HG02973 (cell line): Measurements from ENCODE around the gene GPR137.
A peak's percentile ranks its signal among the peaks of the same experiment; 100 is the strongest.
"Not testable (repeated sequence)": the region's sequence is repeated elsewhere in the genome, so short reads cannot be mapped to it uniquely, and the experiment has no call there.

Experiments used
- ATAC-seq: cut with Tn5 transposase; IDR thresholded peaks from one replicate; pipeline ENCODE4 v1.9.1; 2021; ENCODE audit warnings: moderate library complexity; ENCODE audit not compliant: unreplicated experiment

Gene GPR137

GRCh38 chr11:64299847-64300648 is 14.4 kb downstream of the GPR137 start, which contains the start of gene CATSPERZ:
TSS of gene CATSPERZ (plus strand) at chr11:64300358. CDS start at chr11:64300411, 53 bp downstream.
- ATAC-seq: no peak

DNA sequence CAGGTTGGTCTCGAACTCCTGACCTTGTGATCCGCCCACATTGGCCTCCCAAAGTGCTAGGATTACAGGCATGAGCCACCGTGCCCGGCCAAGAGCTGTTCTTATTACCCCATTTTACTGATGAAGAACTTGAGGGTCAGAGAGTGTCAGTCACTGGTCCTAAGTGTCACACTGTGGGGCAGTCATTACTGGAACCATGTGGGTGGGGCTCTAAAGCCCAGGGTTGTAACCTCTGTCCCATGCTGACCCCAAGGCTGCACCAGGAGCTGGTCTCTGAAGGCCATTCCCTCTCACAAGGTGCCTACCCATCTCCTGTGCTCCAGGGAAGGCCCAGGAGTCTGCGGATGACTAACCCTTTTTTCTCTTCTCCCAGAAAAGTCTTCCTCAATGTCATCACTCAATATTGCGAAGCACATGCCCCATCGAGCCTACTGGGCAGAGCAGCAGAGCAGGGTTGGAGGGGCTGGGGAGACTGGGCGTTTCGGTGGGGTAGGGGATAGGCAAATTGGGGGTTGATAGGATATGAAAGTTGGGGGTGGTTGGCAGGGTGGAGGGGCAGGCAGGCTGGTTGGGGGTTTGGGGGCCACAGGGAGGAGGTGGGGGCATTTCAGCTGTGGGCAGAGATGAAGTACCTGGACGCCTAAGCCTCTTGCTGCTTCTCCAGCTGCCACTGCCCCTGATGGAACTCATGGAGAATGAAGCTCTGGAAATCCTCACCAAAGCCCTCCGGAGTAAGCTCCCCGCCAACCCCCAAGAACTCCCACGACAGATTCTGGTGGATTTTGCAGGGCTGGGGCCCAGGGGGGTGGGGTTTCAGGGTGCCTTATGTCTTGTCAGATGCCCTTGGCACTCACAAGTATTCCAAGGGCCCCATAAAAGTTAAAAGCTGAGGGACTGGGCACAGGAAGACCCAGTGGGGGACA is 17.7 kb downstream of the GPR137 start:
- ATAC-seq: no peak

DNA sequence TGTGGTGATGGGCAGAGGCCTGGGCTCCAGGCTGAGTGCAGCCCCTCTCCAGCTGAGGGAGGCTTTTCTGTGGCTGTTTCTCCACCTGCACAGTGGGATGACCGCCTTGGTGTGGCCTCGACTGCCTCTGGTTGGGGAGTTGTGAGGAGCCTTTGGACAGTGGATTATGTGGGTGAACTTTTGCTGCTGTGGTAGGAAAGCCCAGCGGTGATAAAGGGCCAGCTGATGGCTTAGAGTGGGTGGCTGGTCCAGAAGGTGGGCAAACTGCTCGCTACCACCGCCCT is 18.3 kb downstream of the GPR137 start:
- ATAC-seq: no peak

GRCh38 chr11:64304316-64305072 is 18.8 kb downstream of the GPR137 start:
- peak; percentile 7 for ATAC-seq

GRCh38 chr11:64305075-64305690 is 19.5 kb downstream of the GPR137 start, which contains the start of gene ESRRA:
TSS of gene ESRRA (plus strand) at chr11:64305524. CDS start at chr11:64307180, 1,656 bp downstream.
- peak; percentile 61 for ATAC-seq

DNA sequence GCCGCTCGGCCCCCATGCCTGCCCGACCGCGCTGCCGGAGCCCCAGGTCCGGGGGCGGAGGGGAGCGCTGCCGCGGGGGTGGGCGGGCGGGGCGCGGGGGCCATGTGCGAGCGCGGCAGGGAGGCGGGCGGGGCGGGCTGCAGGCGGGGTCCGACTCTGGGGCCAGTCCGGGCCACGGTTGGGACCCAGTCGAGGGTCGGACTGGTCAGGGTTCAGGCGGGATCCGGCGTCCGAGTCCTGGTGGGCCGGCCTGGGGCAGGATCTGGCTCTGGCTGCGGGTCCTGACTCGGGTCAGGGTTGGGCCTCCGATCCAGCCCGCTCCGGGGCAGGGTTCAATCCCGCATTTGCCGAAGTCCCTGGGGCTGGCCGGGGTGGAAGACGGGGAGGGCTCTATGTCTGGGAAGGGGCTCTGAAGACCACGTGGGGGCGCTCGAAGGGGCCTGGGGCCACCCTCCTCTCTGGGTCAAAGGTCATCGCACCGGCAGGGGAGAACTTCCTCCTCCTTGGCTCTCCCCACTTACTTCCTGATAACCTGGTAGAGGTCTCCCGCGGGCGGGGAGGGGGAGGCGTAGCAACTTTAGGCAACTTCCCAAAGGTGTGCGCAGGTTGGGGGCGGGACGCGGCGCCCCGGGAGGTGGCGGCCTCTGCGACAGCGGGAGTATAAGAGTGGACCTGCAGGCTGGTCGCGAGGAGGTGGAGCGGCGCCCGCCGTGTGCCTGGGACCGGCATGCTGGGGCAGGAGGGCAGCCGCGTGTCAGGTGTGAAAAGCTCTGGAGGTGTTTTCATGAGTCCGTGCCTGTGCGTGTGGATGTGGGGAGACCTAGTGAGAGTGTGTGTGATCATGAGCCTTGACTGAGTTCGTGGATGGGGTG is 20.3 kb downstream of the GPR137 start:
- peak; percentile 16 for ATAC-seq

GRCh38 chr11:64306563-64306875 is 20.9 kb downstream of the GPR137 start:
- ATAC-seq: no peak

GRCh38 chr11:64306876-64307622 is 21.4 kb downstream of the GPR137 start:
- no peak for ATAC-seq

DNA sequence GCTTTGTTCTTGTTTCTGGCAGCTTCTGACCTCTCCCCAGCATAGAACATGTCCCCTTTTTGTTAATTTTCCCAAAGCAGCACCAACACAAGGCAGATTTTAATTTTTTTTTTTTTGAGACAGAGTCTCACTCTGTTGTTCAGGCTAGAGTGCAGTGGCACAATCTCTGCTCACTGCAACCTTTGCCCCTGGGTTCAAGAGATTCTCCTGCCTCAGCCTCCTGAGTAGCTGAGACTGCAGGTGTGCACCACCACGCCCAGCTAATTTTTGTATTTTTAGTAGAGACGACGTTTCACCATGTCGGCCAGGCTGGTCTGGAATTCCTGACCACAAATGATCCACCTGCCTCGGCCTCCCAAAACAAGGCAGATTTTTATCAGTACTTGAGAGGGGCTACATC is 22.1 kb downstream of the GPR137 start:
- ATAC-seq: not testable (repeated sequence)

- ATAC-seq: no peak
Measured at GRCh38 chr11:64312947-64313346, 27.3 kb downstream of the GPR137 start.

DNA sequence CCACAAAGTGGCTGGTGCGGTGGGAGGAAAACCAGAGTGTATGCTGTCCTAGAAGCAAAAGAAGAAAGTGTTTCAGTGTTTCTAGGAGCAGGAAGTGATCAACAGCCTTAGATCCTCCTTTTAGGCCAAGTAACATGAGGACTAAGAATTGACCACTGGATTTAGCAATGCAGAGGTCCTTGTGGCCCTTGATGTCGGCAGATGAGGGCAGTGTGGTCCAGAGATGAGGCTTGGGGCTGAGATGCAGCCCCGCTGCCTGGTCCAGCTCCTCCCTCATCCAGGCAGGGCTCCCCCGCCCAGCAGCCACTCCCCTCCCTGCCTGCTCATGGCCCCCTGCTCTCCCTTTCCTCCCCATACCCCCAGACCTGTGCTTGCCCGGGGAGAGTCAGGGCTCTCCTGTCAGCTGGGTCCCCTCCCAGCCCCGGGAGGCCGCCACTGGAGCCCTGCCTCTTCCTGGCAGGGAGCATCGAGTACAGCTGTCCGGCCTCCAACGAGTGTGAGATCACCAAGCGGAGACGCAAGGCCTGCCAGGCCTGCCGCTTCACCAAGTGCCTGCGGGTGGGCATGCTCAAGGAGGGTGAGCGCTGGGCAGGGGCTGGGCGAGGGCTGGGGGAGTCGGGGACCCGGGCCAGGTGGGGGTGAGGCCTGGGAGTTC is 28.0 kb downstream of the GPR137 start:
- ATAC-seq: no peak

GRCh38 chr11:64314146-64314804 is 28.6 kb downstream of the GPR137 start:
- no peak for ATAC-seq

- no peak for ATAC-seq
Measured at GRCh38 chr11:64314805-64315561, 29.3 kb downstream of the GPR137 start.

DNA sequence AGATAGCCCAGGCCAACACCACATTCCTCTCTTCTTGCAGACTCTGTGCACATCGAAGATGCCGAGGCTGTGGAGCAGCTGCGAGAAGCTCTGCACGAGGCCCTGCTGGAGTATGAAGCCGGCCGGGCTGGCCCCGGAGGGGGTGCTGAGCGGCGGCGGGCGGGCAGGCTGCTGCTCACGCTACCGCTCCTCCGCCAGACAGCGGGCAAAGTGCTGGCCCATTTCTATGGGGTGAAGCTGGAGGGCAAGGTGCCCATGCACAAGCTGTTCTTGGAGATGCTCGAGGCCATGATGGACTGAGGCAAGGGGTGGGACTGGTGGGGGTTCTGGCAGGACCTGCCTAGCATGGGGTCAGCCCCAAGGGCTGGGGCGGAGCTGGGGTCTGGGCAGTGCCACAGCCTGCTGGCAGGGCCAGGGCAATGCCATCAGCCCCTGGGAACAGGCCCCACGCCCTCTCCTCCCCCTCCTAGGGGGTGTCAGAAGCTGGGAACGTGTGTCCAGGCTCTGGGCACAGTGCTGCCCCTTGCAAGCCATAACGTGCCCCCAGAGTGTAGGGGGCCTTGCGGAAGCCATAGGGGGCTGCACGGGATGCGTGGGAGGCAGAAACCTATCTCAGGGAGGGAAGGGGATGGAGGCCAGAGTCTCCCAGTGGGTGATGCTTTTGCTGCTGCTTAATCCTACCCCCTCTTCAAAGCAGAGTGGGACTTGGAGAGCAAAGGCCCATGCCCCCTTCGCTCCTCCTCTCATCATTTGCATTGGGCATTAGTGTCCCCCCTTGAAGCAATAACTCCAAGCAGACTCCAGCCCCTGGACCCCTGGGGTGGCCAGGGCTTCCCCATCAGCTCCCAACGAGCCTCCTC is 30.2 kb downstream of the GPR137 start:
- not testable (repeated sequence) for ATAC-seq

- ATAC-seq: peak; percentile 10
Measured at GRCh38 chr11:64316672-64317324, 31.1 kb downstream of the GPR137 start.
